22Rv1 (cell line): ENCODE results near the gene MAFF.

Experiments
- H3K27ac ChIP-seq: fragments of 450-650 bp; 2 replicates; pipeline ENCODE4 v1.5.1; 2017
- CTCF ChIP-seq: fragments of 450-650 bp; IDR thresholded peaks from 2 replicates; pipeline ENCODE4 v1.5.1; 2017; ENCODE audit warnings: mild to moderate bottlenecking
- ZFX ChIP-seq: fragments of 450-650 bp; IDR thresholded peaks from 2 replicates; pipeline ENCODE4 v1.6.1; 2017; ENCODE audit warnings: antibody characterized with exemption, borderline replicate concordance

The MAFF gene

GRCh38 chr22:38238519-38239071 lies 36.8 kb downstream of the MAFF start:
- TF ChIP-seq CTCF (no peak), ZFX (no peak)
- no peak overlapping the region for H3K27ac ChIP-seq

- TF ChIP-seq ZFX (no peak), CTCF (0 out of 2 replicates have a peak, but pooled peaks have one; percentile 8)
- H3K27ac ChIP-seq, result no peak overlapping the region
Observed at GRCh38 chr22:38239101-38239761, 37.4 kb downstream of the MAFF start.

GRCh38 chr22:38240734-38241252 lies 39.0 kb downstream of the MAFF start:
- no peak overlapping the region; the same call in 1 of the 2 replicates for H3K27ac ChIP-seq
- no peak for TF ChIP-seq CTCF
- no peak for TF ChIP-seq ZFX

- H3K27ac ChIP-seq, result no peak overlapping the region
- no peak for TF ChIP-seq CTCF
- TF ChIP-seq ZFX, result no peak
Observed at GRCh38 chr22:38243007-38243765, 41.4 kb downstream of the MAFF start.

- H3K27ac ChIP-seq, result no peak overlapping the region
- TF ChIP-seq ZFX (no peak), CTCF (no peak)
Observed at GRCh38 chr22:38244106-38244505, 42.3 kb downstream of the MAFF start.

GRCh38 chr22:38246046-38246658 lies 44.4 kb downstream of the MAFF start:
- TF ChIP-seq CTCF (no peak), ZFX (no peak)
- no peak overlapping the region for H3K27ac ChIP-seq
